Activated T-cell treated with anti-CD3 and anti-CD28 coated beads, Interleukin-2, amount 50 U/mL, for 24 hours (primary cell): ENCODE measurements around the gene IL12A.

Experiments
- DNase-seq: peaks from one replicate; pipeline ENCODE4 v3.0.0-alpha.2; 2020
- H3K27ac Mint-ChIP-seq: 2 replicates; pipeline ENCODE4 v1.8.0; 2020; ENCODE audit warnings: mild to moderate bottlenecking, mixed read lengths
- H3K27me3 Mint-ChIP-seq: 2 replicates; pipeline ENCODE4 v1.8.0; 2020; ENCODE audit warnings: mixed read lengths
- H3K36me3 Mint-ChIP-seq: 2 replicates; pipeline ENCODE4 v1.8.0; 2020; ENCODE audit warnings: low read depth, mixed read lengths
- H3K4me1 Mint-ChIP-seq: 2 replicates; pipeline ENCODE4 v1.8.0; 2020; ENCODE audit warnings: low read depth, mixed read lengths
- H3K4me3 Mint-ChIP-seq: 2 replicates; pipeline ENCODE4 v1.8.0; 2020; ENCODE audit warnings: mild to moderate bottlenecking, moderate library complexity, mixed read lengths
- H3K9me3 Mint-ChIP-seq: 2 replicates; pipeline ENCODE4 v1.8.0; 2020; ENCODE audit warnings: mixed read lengths

IL12A gene

GRCh38 chr3:160038862-160039562 lies 50.4 kb downstream of the IL12A start:
- H3K27ac Mint-ChIP-seq, result no peak overlapping the region
- H3K4me1 Mint-ChIP-seq, result no peaks in the 10 kb centered on the region
- H3K9me3 Mint-ChIP-seq, result peaks cover 18% of the 10 kb centered on the region
- H3K27me3 Mint-ChIP-seq, result peaks cover 52% of the 10 kb centered on the region
- H3K4me3 Mint-ChIP-seq, result no peak overlapping the region
- DNase-seq, result no peak
- H3K36me3 Mint-ChIP-seq, result no peaks in the 10 kb centered on the region

- Mint-ChIP-seq H3K36me3 (no peaks in the 10 kb centered on the region), H3K27me3 (peaks cover 54% of the 10 kb centered on the region), H3K27ac (no peak overlapping the region), H3K4me3 (no peak overlapping the region), H3K9me3 (peaks cover 18% of the 10 kb centered on the region), H3K4me1 (no peaks in the 10 kb centered on the region)
- no peak for DNase-seq
Measured at GRCh38 chr3:160040181-160040580, 51.5 kb downstream of the IL12A start.

- Mint-ChIP-seq H3K36me3 (no peaks in the 10 kb centered on the region), H3K4me3 (no peak overlapping the region), H3K27ac (no peak overlapping the region), H3K27me3 (peaks cover 54% of the 10 kb centered on the region), H3K4me1 (no peaks in the 10 kb centered on the region), H3K9me3 (peaks cover 18% of the 10 kb centered on the region)
- no peak for DNase-seq
Measured at GRCh38 chr3:160041465-160041864, 52.8 kb downstream of the IL12A start.

GRCh38 chr3:160044121-160044520 lies 55.5 kb downstream of the IL12A start:
- H3K36me3 Mint-ChIP-seq, result no peaks in the 10 kb centered on the region
- H3K4me3 Mint-ChIP-seq, result no peak overlapping the region
- no peaks in the 10 kb centered on the region for H3K4me1 Mint-ChIP-seq
- H3K27ac Mint-ChIP-seq, result no peak overlapping the region
- H3K27me3 Mint-ChIP-seq, result peaks cover 34% of the 10 kb centered on the region
- no peak for DNase-seq
- peaks cover 18% of the 10 kb centered on the region for H3K9me3 Mint-ChIP-seq
